ENCODE data around the gene INSYN1. TPM values are rescaled to one million over a fixed set of nuclear protein-coding genes. Genes with fewer than 3 reads are reported as not detected.

The INSYN1 gene
- total RNA-seq, 4 donors from 2014 or later, result 12.5 to 27.4 (median 23.8) TPM

DNA sequence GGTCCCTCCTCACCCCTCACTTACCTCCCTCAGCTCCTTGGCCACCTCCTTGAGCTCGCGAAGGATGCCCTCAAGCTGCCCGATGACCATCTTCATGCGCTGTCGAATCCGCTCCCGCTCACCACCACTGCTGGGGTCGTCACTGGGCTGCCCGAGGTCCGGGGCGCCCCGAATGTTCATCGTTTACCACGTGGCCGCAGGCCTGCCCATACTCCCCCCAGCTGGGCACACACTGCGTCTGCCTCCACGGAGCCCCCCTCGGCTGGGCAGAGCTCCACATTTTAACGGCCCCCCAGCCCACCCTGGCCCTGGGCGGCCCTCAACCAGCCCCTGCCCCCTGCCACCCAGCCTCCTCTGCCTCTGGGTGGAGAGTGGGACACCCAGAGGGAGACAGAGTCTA is 2.2 kb downstream of the INSYN1 start:
- no peaks in the 10 kb centered on the region for H3K9me3 ChIP-seq
- H3K4me3 ChIP-seq, result peak overlapping the region; percentile 77 to 88 (median 85)
- peaks cover 21 to 45% (median 33%) of the 10 kb centered on the region in 4 donors for H3K4me1 ChIP-seq
- WGBS, result 94% methylated on average over 18 of the region's 20 CpGs
- TF ChIP-seq POLR2A (IDR thresholded peaks at IDR 0.05; ENCODE audit: low read depth) (no peak), EP300 (IDR thresholded peaks at IDR 0.05) (no peak), POLR2AphosphoS5 (IDR thresholded peaks at IDR 0.05) (no peak)
- TF ChIP-seq, protein P1, sequence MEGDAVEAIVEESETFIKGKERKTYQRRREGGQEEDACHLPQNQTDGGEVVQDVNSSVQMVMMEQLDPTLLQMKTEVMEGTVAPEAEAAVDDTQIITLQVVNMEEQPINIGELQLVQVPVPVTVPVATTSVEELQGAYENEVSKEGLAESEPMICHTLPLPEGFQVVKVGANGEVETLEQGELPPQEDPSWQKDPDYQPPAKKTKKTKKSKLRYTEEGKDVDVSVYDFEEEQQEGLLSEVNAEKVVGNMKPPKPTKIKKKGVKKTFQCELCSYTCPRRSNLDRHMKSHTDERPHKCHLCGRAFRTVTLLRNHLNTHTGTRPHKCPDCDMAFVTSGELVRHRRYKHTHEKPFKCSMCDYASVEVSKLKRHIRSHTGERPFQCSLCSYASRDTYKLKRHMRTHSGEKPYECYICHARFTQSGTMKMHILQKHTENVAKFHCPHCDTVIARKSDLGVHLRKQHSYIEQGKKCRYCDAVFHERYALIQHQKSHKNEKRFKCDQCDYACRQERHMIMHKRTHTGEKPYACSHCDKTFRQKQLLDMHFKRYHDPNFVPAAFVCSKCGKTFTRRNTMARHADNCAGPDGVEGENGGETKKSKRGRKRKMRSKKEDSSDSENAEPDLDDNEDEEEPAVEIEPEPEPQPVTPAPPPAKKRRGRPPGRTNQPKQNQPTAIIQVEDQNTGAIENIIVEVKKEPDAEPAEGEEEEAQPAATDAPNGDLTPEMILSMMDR (IDR thresholded peaks at IDR 0.05), result no peak
- peaks cover 0 to 18% (median 3%) of the 10 kb centered on the region in 4 donors for H3K27me3 ChIP-seq
- H3K27ac ChIP-seq (replicated peaks in 1 of 4), result no peak overlapping the region
- intact Hi-C loops (cut with DNase I), result loop anchor here (10.0 kb wide), 1 partner anchor 154 kb away; no protein-coding TSS in a partner anchor
- DNase-seq (ENCODE audit: extremely low spot score), result no peak
- H3K36me3 ChIP-seq, result no peaks in the 10 kb centered on the region

DNA sequence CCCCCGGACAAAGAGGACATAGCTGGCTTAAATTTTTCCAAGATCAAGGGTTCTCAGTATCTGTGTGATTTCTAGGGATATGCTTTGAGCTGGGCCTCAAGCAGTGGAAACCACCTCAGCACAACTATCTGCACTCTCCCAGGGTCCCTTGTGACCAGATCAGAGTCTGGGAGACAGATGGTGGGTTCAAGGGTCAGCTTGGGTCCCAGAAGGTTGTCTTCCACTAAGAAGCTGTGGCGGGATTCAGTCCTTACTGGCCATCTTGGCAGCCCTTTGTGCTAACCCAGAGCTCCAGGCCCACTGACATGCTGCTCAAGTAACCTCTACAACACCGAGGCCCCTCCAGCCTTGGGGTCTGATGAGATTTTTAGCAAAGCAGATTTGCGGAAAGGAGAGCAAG is 2.7 kb downstream of the INSYN1 start:
- H3K9me3 ChIP-seq, result no peaks in the 10 kb centered on the region
- H3K4me3 ChIP-seq, result no peak overlapping the region
- 86% methylated on average over 4 of the region's 4 CpGs for WGBS
- intact Hi-C loops (cut with DNase I), result loop anchor here (10.0 kb wide), 1 partner anchor 154 kb away; no protein-coding TSS in a partner anchor
- TF ChIP-seq POLR2AphosphoS5 (IDR thresholded peaks at IDR 0.05) (no peak), POLR2A (IDR thresholded peaks at IDR 0.05; ENCODE audit: low read depth) (no peak), EP300 (IDR thresholded peaks at IDR 0.05) (no peak)
- TF ChIP-seq, protein P1 (IDR thresholded peaks at IDR 0.05), result no peak
- H3K4me1 ChIP-seq, result peaks cover 21 to 45% (median 33%) of the 10 kb centered on the region in 4 donors
- DNase-seq (ENCODE audit: extremely low spot score), result no peak
- H3K27ac ChIP-seq (replicated peaks in 1 of 4), result no peak overlapping the region
- peaks cover 0 to 18% (median 3%) of the 10 kb centered on the region in 4 donors for H3K27me3 ChIP-seq
- H3K36me3 ChIP-seq, result no peaks in the 10 kb centered on the region

DNA sequence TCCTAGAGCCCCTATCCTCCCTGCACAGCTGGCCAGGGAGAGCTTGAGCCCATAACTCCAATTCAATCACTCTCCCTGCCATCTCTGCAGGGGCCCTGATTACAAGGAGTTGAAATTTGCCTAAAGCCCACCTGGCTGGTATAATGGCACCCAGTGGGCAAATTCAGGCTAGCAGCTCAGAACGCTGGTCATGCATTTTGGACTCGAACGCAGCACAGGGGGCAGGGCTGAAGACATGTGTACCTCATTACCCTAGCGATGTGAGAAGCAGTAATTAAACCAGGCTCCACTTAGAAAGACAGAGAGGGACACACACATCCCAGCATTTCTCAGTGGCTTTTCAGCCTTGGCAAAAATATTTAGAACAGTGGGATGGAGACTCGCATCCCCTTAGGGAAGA is 3.2 kb downstream of the INSYN1 start:
- H3K27ac ChIP-seq (replicated peaks in 1 of 4), result no peak overlapping the region
- 93% methylated on average over 5 of the region's 5 CpGs for WGBS
- no peaks in the 10 kb centered on the region for H3K36me3 ChIP-seq
- H3K9me3 ChIP-seq, result no peaks in the 10 kb centered on the region
- DNase-seq (ENCODE audit: extremely low spot score), result no peak
- peaks cover 21 to 45% (median 33%) of the 10 kb centered on the region in 4 donors for H3K4me1 ChIP-seq
- H3K4me3 ChIP-seq, result no peak overlapping the region
- H3K27me3 ChIP-seq, result peaks cover 0 to 18% (median 3%) of the 10 kb centered on the region in 4 donors
- TF ChIP-seq POLR2A (IDR thresholded peaks at IDR 0.05; ENCODE audit: low read depth) (no peak), POLR2AphosphoS5 (IDR thresholded peaks at IDR 0.05) (no peak), EP300 (IDR thresholded peaks at IDR 0.05) (no peak)
- TF ChIP-seq, protein P1 (IDR thresholded peaks at IDR 0.05), result no peak
- intact Hi-C loops (cut with DNase I), result loop anchor here (10.0 kb wide), 1 partner anchor 155 kb away; no protein-coding TSS in a partner anchor

DNA sequence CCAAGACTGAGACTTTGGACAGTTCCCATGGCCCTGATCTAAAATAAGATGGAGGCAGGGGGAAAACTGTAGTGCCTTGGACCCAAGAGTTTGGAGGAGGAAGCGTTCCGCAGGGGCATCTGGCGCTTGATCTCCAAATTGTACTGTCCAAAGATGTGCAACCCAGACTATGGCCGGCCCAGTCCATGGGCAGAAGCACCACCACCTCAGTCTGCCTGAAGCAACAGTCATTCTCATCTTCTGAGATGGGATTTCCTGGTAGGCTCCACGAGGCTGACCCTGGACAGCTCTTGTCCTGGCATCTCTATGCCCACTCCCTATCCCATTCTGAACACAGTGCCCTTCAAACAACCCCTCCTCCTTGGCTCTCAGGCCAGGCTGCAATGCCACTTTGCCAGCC is 3.6 kb downstream of the INSYN1 start:
- DNase-seq (ENCODE audit: extremely low spot score), result no peak
- no peaks in the 10 kb centered on the region for H3K9me3 ChIP-seq
- H3K27me3 ChIP-seq, result peaks cover 0 to 18% (median 3%) of the 10 kb centered on the region in 4 donors
- intact Hi-C loops (cut with DNase I), result no loop called here
- H3K4me1 ChIP-seq, result peaks cover 21 to 43% (median 33%) of the 10 kb centered on the region in 4 donors
- 98% methylated on average over 5 of the region's 5 CpGs for WGBS
- TF ChIP-seq POLR2AphosphoS5 (IDR thresholded peaks at IDR 0.05) (no peak), EP300 (IDR thresholded peaks at IDR 0.05) (no peak), POLR2A (IDR thresholded peaks at IDR 0.05; ENCODE audit: low read depth) (no peak)
- TF ChIP-seq, protein P1 (IDR thresholded peaks at IDR 0.05), result no peak
- no peaks in the 10 kb centered on the region for H3K36me3 ChIP-seq
- H3K27ac ChIP-seq (replicated peaks in 1 of 4), result no peak overlapping the region
- H3K4me3 ChIP-seq, result no peak overlapping the region

DNA sequence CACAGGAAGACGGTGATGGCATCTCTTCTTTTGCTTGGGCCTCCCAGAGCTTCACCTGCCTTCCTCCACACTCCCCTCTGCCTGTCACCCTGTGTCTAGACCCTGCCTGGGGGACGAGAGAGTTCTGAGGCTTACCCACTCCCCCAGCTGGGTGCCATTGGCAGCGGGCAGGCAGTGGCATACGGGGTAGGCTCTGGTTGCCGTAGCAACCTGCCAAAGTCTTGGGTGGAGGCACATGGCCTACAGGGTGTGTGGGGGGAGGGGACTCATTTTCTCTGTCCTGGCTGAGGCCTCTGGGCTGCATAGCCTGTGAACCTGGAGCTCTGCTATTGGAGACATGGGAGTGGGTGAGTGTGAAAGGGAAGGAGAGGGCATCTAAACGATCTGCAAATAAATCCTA is 4.4 kb downstream of the INSYN1 start:
- no peak for DNase-seq (ENCODE audit: extremely low spot score)
- intact Hi-C loops (cut with DNase I), result no loop called here
- no peaks in the 10 kb centered on the region for H3K9me3 ChIP-seq
- no peak overlapping the region for H3K27ac ChIP-seq (replicated peaks in 1 of 4)
- H3K36me3 ChIP-seq, result no peaks in the 10 kb centered on the region
- WGBS, result 67% methylated on average over 5 of the region's 6 CpGs
- H3K27me3 ChIP-seq, result peaks cover 0 to 18% (median 3%) of the 10 kb centered on the region in 4 donors
- peaks cover 21 to 37% (median 30%) of the 10 kb centered on the region in 4 donors for H3K4me1 ChIP-seq
- H3K4me3 ChIP-seq, result no peak overlapping the region
- TF ChIP-seq EP300 (IDR thresholded peaks at IDR 0.05), result no peak
